Neural cell (in vitro differentiated cells): ENCODE results near the gene TNFRSF13B. TPM values are rescaled to one million over a fixed set of nuclear protein-coding genes. Genes with fewer than 3 reads are reported as not detected.

Experiments
- H2AFZ ChIP-seq: fragments of 200-600, 300-800 bp; sonication (generic), shearing (Covaris generic); 2 replicates; pipeline ENCODE4 v1.6.0; 2014; ENCODE audit warnings: low read depth, mild to moderate bottlenecking, antibody characterized with exemption, low read length, moderate library complexity
- H3F3A ChIP-seq: fragments of 200-600 bp; shearing (Covaris generic); 2 replicates; pipeline ENCODE4 v1.6.1; 2016; ENCODE audit warnings: mild to moderate bottlenecking, moderate library complexity, mixed read lengths, antibody characterized with exemption, low read length; ENCODE audit not compliant: insufficient read depth, poor library complexity, severe bottlenecking
- H3K27ac ChIP-seq: fragments of 200-600, 300-800 bp; sonication (generic), shearing (Covaris generic); 2 replicates; pipeline ENCODE4 v1.5.1; 2014; ENCODE audit warnings: mild to moderate bottlenecking, low read length, moderate library complexity
- H3K27me3 ChIP-seq: fragments of 300-800, 200-600 bp; sonication (generic), shearing (Covaris generic); 2 replicates; pipeline ENCODE4 v1.6.0; 2014; ENCODE audit warnings: mild to moderate bottlenecking, low read depth, low read length, moderate library complexity; ENCODE audit not compliant: insufficient read depth
- H3K36me3 ChIP-seq: fragments of 300-800, 200-600 bp; sonication (generic), shearing (Covaris generic); 2 replicates; pipeline ENCODE4 v1.5.1; 2014; ENCODE audit warnings: mild to moderate bottlenecking, antibody characterized with exemption, low read length, moderate library complexity; ENCODE audit not compliant: insufficient read depth
- H3K4me2 ChIP-seq: fragments of 300-800, 200-600 bp; sonication (generic), shearing (Covaris generic); 2 replicates; pipeline ENCODE4 v1.6.0; 2014; ENCODE audit warnings: mild to moderate bottlenecking, low read length
- H3K4me3 ChIP-seq: fragments of 300-800, 200-600 bp; sonication (generic), shearing (Covaris generic); 2 replicates; pipeline ENCODE4 v1.5.1; 2014; ENCODE audit warnings: mild to moderate bottlenecking, low read length, moderate library complexity
- H3K79me2 ChIP-seq: fragments of 200-600 bp; shearing (Covaris generic); replicated peaks from 2 replicates; pipeline ENCODE4 v1.6.0; 2014; ENCODE audit warnings: mild to moderate bottlenecking, low read length, moderate library complexity; ENCODE audit not compliant: insufficient read depth
- H3K9ac ChIP-seq: fragments of 300-800, 200-600 bp; sonication (generic), shearing (Covaris generic); 2 replicates; pipeline ENCODE4 v1.6.1; 2016; ENCODE audit warnings: mild to moderate bottlenecking, low read length, mixed read lengths
- H3K9me2 ChIP-seq: fragments of 200-600 bp; shearing (Covaris generic); 2 replicates; pipeline ENCODE4 v1.6.1; 2016; ENCODE audit warnings: mild to moderate bottlenecking, low read length, mixed read lengths; ENCODE audit not compliant: insufficient read depth
- H3K9me3 ChIP-seq: fragments of 200-600, 300-800 bp; sonication (generic), shearing (Covaris generic); 2 replicates; pipeline ENCODE4 v1.6.1; 2016; ENCODE audit warnings: mild to moderate bottlenecking, mixed run types, low read length, moderate library complexity, mixed read lengths
- H4K20me1 ChIP-seq: fragments of 200-600 bp; shearing (Covaris generic); 2 replicates; pipeline ENCODE4 v1.6.1; 2016; ENCODE audit warnings: mild to moderate bottlenecking, mixed run types; ENCODE audit not compliant: insufficient read depth
- CTCF ChIP-seq: fragments of 450-650 bp; IDR thresholded peaks from 2 replicates; pipeline ENCODE4 v1.5.1; 2014; ENCODE audit warnings: antibody characterized with exemption, mild to moderate bottlenecking, moderate library complexity; ENCODE audit not compliant: poor library complexity, severe bottlenecking
- EP300 ChIP-seq: fragments of 450-650 bp; conservative IDR thresholded peaks from 2 replicates; pipeline ENCODE4 v1.6.1; 2014; ENCODE audit warnings: antibody characterized with exemption, mild to moderate bottlenecking, moderate library complexity; ENCODE audit not compliant: poor library complexity, severe bottlenecking
- EZH2 ChIP-seq: fragments of 200-600, 300-800 bp; shearing (Covaris generic), sonication (generic); IDR thresholded peaks from 2 replicates; pipeline ENCODE4 v1.6.1; 2014; ENCODE audit warnings: antibody characterized with exemption, low read length, borderline replicate concordance, mild to moderate bottlenecking; ENCODE audit not compliant: insufficient read depth, poor library complexity, severe bottlenecking
- MXI1 ChIP-seq: fragments of 450-650 bp; conservative IDR thresholded peaks from 2 replicates; pipeline ENCODE4 v1.6.1; 2014; ENCODE audit warnings: antibody characterized with exemption, mild to moderate bottlenecking; ENCODE audit not compliant: poor library complexity, severe bottlenecking
- POLR2AphosphoS5 ChIP-seq: IDR thresholded peaks from 2 replicates; pipeline ENCODE4 v1.6.1; 2012
- RAD21 ChIP-seq: fragments of 450-650 bp; conservative IDR thresholded peaks from 2 replicates; pipeline ENCODE4 v1.6.1; 2014; ENCODE audit warnings: antibody characterized with exemption, mild to moderate bottlenecking, moderate library complexity
- REST ChIP-seq: IDR thresholded peaks from 2 replicates; pipeline ENCODE4 v1.6.1; 2012; ENCODE audit warnings: borderline replicate concordance
- SMC3 ChIP-seq: fragments of 450-650 bp; conservative IDR thresholded peaks from 2 replicates; pipeline ENCODE4 v1.6.1; 2014; ENCODE audit warnings: antibody characterized with exemption, mild to moderate bottlenecking, moderate library complexity; ENCODE audit not compliant: poor library complexity
- TAF1 ChIP-seq: IDR thresholded peaks from 2 replicates; pipeline ENCODE4 v1.6.1; 2012; ENCODE audit warnings: low read depth
- polyA plus RNA-seq: library from polyadenylated mRNA; depleted of rRNA; stranded (reverse); fragments of >200 nt; gene quantifications from 2 replicates; pipeline ENCODE4 v1.2.3, GENCODE V29; 2014

The TNFRSF13B gene
- polyA plus RNA-seq, 1 donor from 2014 or later = not detected

GRCh38 chr17:16954521-16954920 lies 17.4 kb downstream of the TNFRSF13B start:
- Histone ChIP-seq H3K9me2 (no peaks in the 10 kb centered on the region), H4K20me1 (no peaks in the 10 kb centered on the region), H3K9ac (no peak overlapping the region), H3K79me2 (no peaks in the 10 kb centered on the region), H3K36me3 (no peaks in the 10 kb centered on the region), H3K9me3 (no peaks in the 10 kb centered on the region), H3K4me3 (no peak overlapping the region), H3K27ac (no peak overlapping the region), H2AFZ (no peak overlapping the region), H3K4me2 (no peak overlapping the region), H3K27me3 (no peaks in the 10 kb centered on the region), H3F3A (no peaks in the 10 kb centered on the region)
- TF ChIP-seq POLR2AphosphoS5 = no peak
- no peak for TF ChIP-seq MXI1
- TF ChIP-seq EP300 = no peak
- TF ChIP-seq SMC3 = no peak
- no peak for TF ChIP-seq CTCF
- TF ChIP-seq RAD21 = no peak
- no peak for TF ChIP-seq TAF1
- no peak for TF ChIP-seq EZH2
- no peak for TF ChIP-seq REST

GRCh38 chr17:16953841-16954240 lies 18.1 kb downstream of the TNFRSF13B start:
- Histone ChIP-seq H3K9me2 (no peaks in the 10 kb centered on the region), H3K9me3 (no peaks in the 10 kb centered on the region), H3K9ac (no peak overlapping the region), H3K27ac (no peak overlapping the region), H3K79me2 (no peaks in the 10 kb centered on the region), H3K27me3 (no peaks in the 10 kb centered on the region), H4K20me1 (no peaks in the 10 kb centered on the region), H3K36me3 (no peaks in the 10 kb centered on the region), H3F3A (no peaks in the 10 kb centered on the region), H3K4me2 (no peak overlapping the region), H3K4me3 (no peak overlapping the region), H2AFZ (no peak overlapping the region)
- no peak for TF ChIP-seq EP300
- no peak for TF ChIP-seq SMC3
- no peak for TF ChIP-seq MXI1
- no peak for TF ChIP-seq CTCF
- no peak for TF ChIP-seq TAF1
- TF ChIP-seq RAD21 = no peak
- no peak for TF ChIP-seq POLR2AphosphoS5
- TF ChIP-seq REST = no peak
- no peak for TF ChIP-seq EZH2
